GM23338 (cell line): Measurements from ENCODE around the gene XPOT. TPM values are rescaled to one million over a fixed set of nuclear protein-coding genes. Genes with fewer than 3 reads are reported as not detected.
A peak's percentile ranks its signal among the peaks of the same experiment; 100 is the strongest.

ENCODE experiments used
- ATAC-seq: fragments of 200-7000 bp; cut with Tn5 transposase; 3 replicates; pipeline ENCODE4 v1.9.1; 2020
- DNase-seq: peaks from one replicate; pipeline ENCODE4 v3.0.0-alpha.2; 2015; ENCODE audit warnings: low spot score
- H2AFZ ChIP-seq: fragments of 200-600 bp; sonication (generic); 2 replicates; pipeline ENCODE4 v1.8.0; 2016; ENCODE audit warnings: antibody characterized with exemption, mild to moderate bottlenecking, moderate library complexity
- H3F3A ChIP-seq: fragments of 200-600 bp; sonication (generic); replicated peaks from 2 replicates; pipeline ENCODE4 v1.8.0; 2017; ENCODE audit warnings: antibody characterized with exemption, mixed run types, low read depth
- H3K27ac ChIP-seq: fragments of 200-600 bp; sonication (generic); 2 replicates; pipeline ENCODE4 v1.6.1; 2016; ENCODE audit warnings: low read depth
- H3K27me3 ChIP-seq: fragments of 200-600 bp; sonication (generic); 2 replicates; pipeline ENCODE4 v1.8.0; 2016; ENCODE audit warnings: mild to moderate bottlenecking, mixed run types, moderate library complexity; ENCODE audit not compliant: insufficient read depth
- H3K36me3 ChIP-seq: fragments of 200-600 bp; sonication (generic); 2 replicates; pipeline ENCODE4 v1.8.0; 2016; ENCODE audit warnings: mild to moderate bottlenecking; ENCODE audit not compliant: insufficient read depth
- H3K4me1 ChIP-seq: fragments of 200-600 bp; sonication (generic); 2 replicates; pipeline ENCODE4 v1.8.0; 2016; ENCODE audit warnings: mild to moderate bottlenecking, moderate library complexity; ENCODE audit not compliant: insufficient read depth
- H3K4me2 ChIP-seq: fragments of 200-600 bp; sonication (generic); 2 replicates; pipeline ENCODE4 v1.7.1; 2017; ENCODE audit warnings: mixed run types
- H3K4me3 ChIP-seq: fragments of 200-600 bp; sonication (generic); 2 replicates; pipeline ENCODE4 v1.6.1; 2016; ENCODE audit warnings: mixed run types
- H3K79me2 ChIP-seq: fragments of 200-600 bp; sonication (generic); replicated peaks from 2 replicates; pipeline ENCODE4 v1.8.0; 2017; ENCODE audit warnings: mild to moderate bottlenecking; ENCODE audit not compliant: insufficient read depth
- H3K9me2 ChIP-seq: fragments of 200-600 bp; sonication (generic); 2 replicates; pipeline ENCODE4 v1.8.0; 2017; ENCODE audit not compliant: insufficient read depth
- H4K20me1 ChIP-seq: fragments of 200-600 bp; sonication (generic); replicated peaks from 2 replicates; pipeline ENCODE4 v1.8.0; 2017; ENCODE audit warnings: mild to moderate bottlenecking; ENCODE audit not compliant: insufficient read depth
- H3K27ac Mint-ChIP-seq: 2 replicates; pipeline ENCODE4 v1.8.0; 2020; ENCODE audit warnings: inconsistent platforms, mild to moderate bottlenecking, moderate library complexity, mixed read lengths
- H3K27me3 Mint-ChIP-seq: 3 replicates; pipeline ENCODE4 v1.8.0; 2022; ENCODE audit warnings: low read depth, mild to moderate bottlenecking, moderate library complexity, mixed read lengths, inconsistent platforms; ENCODE audit not compliant: insufficient read depth, poor library complexity
- H3K36me3 Mint-ChIP-seq: 3 replicates; pipeline ENCODE4 v1.8.0; 2021; ENCODE audit warnings: low read depth, mild to moderate bottlenecking, inconsistent platforms, moderate library complexity, mixed read lengths
- H3K4me1 Mint-ChIP-seq: 3 replicates; pipeline ENCODE4 v1.8.0; 2020; ENCODE audit warnings: mild to moderate bottlenecking, inconsistent platforms, mixed read lengths
- H3K4me3 Mint-ChIP-seq: 3 replicates; pipeline ENCODE4 v1.8.0; 2021; ENCODE audit warnings: moderate library complexity, mild to moderate bottlenecking, inconsistent platforms, mixed read lengths
- H3K9me3 Mint-ChIP-seq: 3 replicates; pipeline ENCODE4 v1.8.0; 2020; ENCODE audit warnings: moderate library complexity, mild to moderate bottlenecking, inconsistent platforms, mixed read lengths
- CREB1 ChIP-seq: fragments of 250-450 bp; sonication (Bioruptor Pico); IDR thresholded peaks from 2 replicates; pipeline ENCODE4 v1.5.0; 2020; ENCODE audit warnings: low read depth, mild to moderate bottlenecking, moderate library complexity
- CTCF ChIP-seq, 2 experiments: fragments of 200-600 bp in 1 of 2; sonication (generic) in 1 of 2; conservative IDR thresholded peaks; 2 replicates each; pipeline versions ENCODE4 v1.5.1 to v1.6.1; 2016 to 2017; ENCODE audit warnings: antibody characterized with exemption in 2 of 2, low read depth in 2 of 2, mild to moderate bottlenecking in 2 of 2, moderate library complexity in 1 of 2
- EZH2 ChIP-seq: fragments of 200-600 bp; sonication (generic); IDR thresholded peaks from one replicate; pipeline ENCODE4 v1.8.0; 2017; ENCODE audit warnings: antibody characterized with exemption, mild to moderate bottlenecking, low read depth; ENCODE audit not compliant: unreplicated experiment
- POLR2AphosphoS5 ChIP-seq: IDR thresholded peaks from 2 replicates; pipeline ENCODE4 v1.6.1; 2016; ENCODE audit warnings: antibody characterized with exemption, low read depth
- REST ChIP-seq: IDR thresholded peaks from one replicate; pipeline ENCODE4 v1.6.1; 2018; ENCODE audit warnings: antibody characterized with exemption; ENCODE audit not compliant: unreplicated experiment
- STAT1 ChIP-seq: IDR thresholded peaks from one replicate; pipeline ENCODE4 v1.6.1; 2016; ENCODE audit warnings: antibody characterized with exemption; ENCODE audit not compliant: unreplicated experiment
- ZNF331 ChIP-seq: fragments of 250-450 bp; sonication (Bioruptor Pico); IDR thresholded peaks from 2 replicates; pipeline ENCODE4 v1.5.0; 2020; ENCODE audit warnings: low read depth, mild to moderate bottlenecking, moderate library complexity
- ZNF462 ChIP-seq: fragments of 250-450 bp; sonication (Bioruptor Pico); IDR thresholded peaks from 2 replicates; pipeline ENCODE4 v1.5.0; 2020; ENCODE audit warnings: mild to moderate bottlenecking, moderate library complexity
- polyA plus RNA-seq: library from polyadenylated mRNA; unstranded; fragments of >200 nt; fragmentation: Nextera tagmentation; extraction: Ambion mirVana; gene quantifications from 2 replicates; pipeline ENCODE4 v1.2.1, GENCODE V29; 2016
- total RNA-seq: library from RNA; depleted of rRNA; stranded (reverse); fragments of >200 nt; shearing (Covaris generic); gene quantifications from 2 replicates; pipeline ENCODE4 v1.2.3, GENCODE V29; 2014

Gene XPOT
- total and polyA plus RNA-seq, 2 experiments from 2014 or later = 58.7 to 145 TPM

GRCh38 chr12:64404470-64405256 is 471 bp downstream of the XPOT start:
- TF ChIP-seq STAT1 (no peak), EZH2 (no peak), CTCF (conservative IDR thresholded peaks at IDR 0.05; ENCODE audit: low read depth in 2 of 2) (no peak), REST (no peak), POLR2AphosphoS5 (peak; percentile 31; the same call in 1 of the 2 replicates), CREB1 (CRISPR knock-in tag) (no peak), ZNF331 (CRISPR knock-in tag) (no peak), ZNF462 (no peak)
- Mint-ChIP-seq H3K4me3 (peak overlapping the region; percentile 97), H3K27me3 (peaks cover 25% of the 10 kb centered on the region), H3K9me3 (no peaks in the 10 kb centered on the region; the same call in 2 of the 3 replicates), H3K4me1 (peaks cover 28% of the 10 kb centered on the region), H3K36me3 (peaks cover 37% of the 10 kb centered on the region), H3K27ac (peak overlapping the region; percentile 100)
- H3K4me2 ChIP-seq = peak overlapping the region; percentile 92
- H3F3A ChIP-seq = no peaks in the 10 kb centered on the region; the same call in 1 of the 2 replicates
- H3K27me3 ChIP-seq = no peaks in the 10 kb centered on the region
- H4K20me1 ChIP-seq = peaks cover 31% of the 10 kb centered on the region
- peak overlapping the region; percentile 90 for H3K4me3 ChIP-seq
- peak; percentile 29 for ATAC-seq
- peaks cover 17% of the 10 kb centered on the region; the same call in 1 of the 2 replicates for H3K4me1 ChIP-seq
- peaks cover 50% of the 10 kb centered on the region for H3K79me2 ChIP-seq
- DNase-seq = peak; percentile 64
- peak overlapping the region; percentile 99 for H3K27ac ChIP-seq
- H3K9me2 ChIP-seq = 0 out of 2 replicates have a peak, but pooled peaks cover 4% of the 10 kb centered on the region
- peaks cover under 1% of the 10 kb centered on the region; the same call in 1 of the 2 replicates for H3K36me3 ChIP-seq
- H2AFZ ChIP-seq = no peak overlapping the region
